ENCODE data around the gene MEIS1. TPM values are rescaled to one million over a fixed set of nuclear protein-coding genes. Genes with fewer than 3 reads are reported as not detected.

MEIS1 gene
- total and polyA plus RNA-seq, 3 donors from 2014 or later, result 10.8 to 13.8 (median 13.5) TPM

DNA sequence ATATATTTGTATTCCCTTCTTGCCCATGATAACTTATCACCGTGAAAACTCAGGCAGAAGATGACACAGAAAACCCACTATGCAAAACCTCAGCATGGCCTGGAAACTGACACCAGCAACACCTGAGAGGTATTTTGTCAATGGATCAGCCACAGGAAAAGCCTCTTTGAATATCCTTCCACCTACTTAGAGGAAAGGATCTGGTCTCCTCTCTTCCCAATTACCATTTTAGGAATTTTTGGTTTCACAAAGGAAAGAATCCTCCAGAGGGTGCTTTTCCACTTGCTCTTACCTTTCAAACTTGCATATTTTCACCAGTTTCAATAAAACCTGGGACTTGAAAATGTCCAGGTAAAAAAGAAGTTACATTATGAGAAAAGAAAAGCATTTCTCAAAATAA, 20.0 kb upstream of the MEIS1 start:
- no peak overlapping the region for H3K27ac ChIP-seq
- H3K36me3 ChIP-seq (ENCODE audit: low read depth, missing control alignments), result no peaks in the 10 kb centered on the region
- no peaks in the 10 kb centered on the region for H3K9me3 ChIP-seq
- no peak for TF ChIP-seq POLR2A (IDR thresholded peaks at IDR 0.05)
- TF ChIP-seq, protein P1, sequence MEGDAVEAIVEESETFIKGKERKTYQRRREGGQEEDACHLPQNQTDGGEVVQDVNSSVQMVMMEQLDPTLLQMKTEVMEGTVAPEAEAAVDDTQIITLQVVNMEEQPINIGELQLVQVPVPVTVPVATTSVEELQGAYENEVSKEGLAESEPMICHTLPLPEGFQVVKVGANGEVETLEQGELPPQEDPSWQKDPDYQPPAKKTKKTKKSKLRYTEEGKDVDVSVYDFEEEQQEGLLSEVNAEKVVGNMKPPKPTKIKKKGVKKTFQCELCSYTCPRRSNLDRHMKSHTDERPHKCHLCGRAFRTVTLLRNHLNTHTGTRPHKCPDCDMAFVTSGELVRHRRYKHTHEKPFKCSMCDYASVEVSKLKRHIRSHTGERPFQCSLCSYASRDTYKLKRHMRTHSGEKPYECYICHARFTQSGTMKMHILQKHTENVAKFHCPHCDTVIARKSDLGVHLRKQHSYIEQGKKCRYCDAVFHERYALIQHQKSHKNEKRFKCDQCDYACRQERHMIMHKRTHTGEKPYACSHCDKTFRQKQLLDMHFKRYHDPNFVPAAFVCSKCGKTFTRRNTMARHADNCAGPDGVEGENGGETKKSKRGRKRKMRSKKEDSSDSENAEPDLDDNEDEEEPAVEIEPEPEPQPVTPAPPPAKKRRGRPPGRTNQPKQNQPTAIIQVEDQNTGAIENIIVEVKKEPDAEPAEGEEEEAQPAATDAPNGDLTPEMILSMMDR (IDR thresholded peaks at IDR 0.05), result no peak
- H3K4me3 ChIP-seq, result no peak overlapping the region
- WGBS, 2 donors, result 90 to 92% methylated on average over 1 of the region's 1 CpG
- intact Hi-C loops (cut with DNase I; ENCODE audit: low total_unique reads), result no loop called here
- H3K27me3 ChIP-seq, result no peaks in the 10 kb centered on the region
- DNase-seq, result no peak
- no peaks in the 10 kb centered on the region for H3K4me1 ChIP-seq

DNA sequence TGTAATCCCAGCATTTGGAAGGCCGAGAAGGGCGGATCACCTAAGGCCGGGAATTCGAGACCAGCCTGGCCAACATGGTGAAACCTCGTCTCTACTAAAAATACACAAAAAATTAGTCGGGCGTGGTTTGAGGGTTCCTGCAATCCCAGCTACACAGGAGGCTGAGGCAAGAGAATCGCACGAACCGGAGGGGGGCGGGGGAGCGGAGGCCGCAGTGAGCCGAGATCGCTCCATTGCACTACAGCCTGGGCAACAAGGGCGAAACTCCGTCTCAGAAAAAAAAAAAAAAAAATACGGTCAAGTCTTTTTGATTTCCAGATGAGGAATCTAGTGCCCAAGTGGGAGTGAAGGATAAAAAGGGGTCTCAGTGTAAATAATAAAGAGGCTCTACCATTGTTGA, 16.5 kb upstream of the MEIS1 start:
- Histone ChIP-seq H3K4me3 (no peak overlapping the region), H3K27ac (no peak overlapping the region), H3K4me1 (no peaks in the 10 kb centered on the region), H3K36me3 (ENCODE audit: low read depth, missing control alignments) (no peaks in the 10 kb centered on the region), H3K9me3 (no peaks in the 10 kb centered on the region), H3K27me3 (no peaks in the 10 kb centered on the region)
- DNase-seq, result no peak
- no peak for TF ChIP-seq POLR2A (IDR thresholded peaks at IDR 0.05)
- TF ChIP-seq, protein P1 (IDR thresholded peaks at IDR 0.05), result no peak
- intact Hi-C loops (cut with DNase I; ENCODE audit: low total_unique reads), result no loop called here
- 80 to 81% methylated on average over 18 of the region's 18 CpGs for WGBS, 2 donors

DNA sequence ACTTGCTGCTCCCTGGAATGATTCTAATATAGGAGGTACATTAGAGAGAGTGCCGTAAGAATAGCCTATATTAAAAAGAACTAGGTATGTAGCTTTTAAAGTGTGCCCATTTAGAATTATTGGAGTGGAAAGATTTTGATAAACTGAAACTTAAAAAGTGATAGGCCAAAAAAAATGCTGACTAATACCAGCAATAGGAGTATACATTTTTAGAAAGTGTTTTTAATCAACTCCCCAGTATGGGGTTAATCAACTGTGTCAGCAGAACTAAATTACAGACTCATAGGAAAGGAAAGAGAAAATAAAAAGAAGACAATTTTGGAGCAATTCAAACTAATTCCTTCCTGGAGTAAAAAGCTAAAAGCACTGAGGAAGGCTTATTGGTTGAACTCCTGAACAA, 13.3 kb upstream of the MEIS1 start:
- Histone ChIP-seq H3K4me3 (no peak overlapping the region), H3K27me3 (no peaks in the 10 kb centered on the region), H3K27ac (no peak overlapping the region), H3K9me3 (no peaks in the 10 kb centered on the region), H3K4me1 (peaks cover 4% of the 10 kb centered on the region), H3K36me3 (ENCODE audit: low read depth, missing control alignments) (no peaks in the 10 kb centered on the region)
- DNase-seq, result no peak
- WGBS, 2 donors, result 88 to 98% methylated on average over 1 of the region's 1 CpG
- intact Hi-C loops (cut with DNase I; ENCODE audit: low total_unique reads), result no loop called here
- TF ChIP-seq POLR2A (IDR thresholded peaks at IDR 0.05), result no peak
- TF ChIP-seq, protein P1 (IDR thresholded peaks at IDR 0.05), result no peak

DNA sequence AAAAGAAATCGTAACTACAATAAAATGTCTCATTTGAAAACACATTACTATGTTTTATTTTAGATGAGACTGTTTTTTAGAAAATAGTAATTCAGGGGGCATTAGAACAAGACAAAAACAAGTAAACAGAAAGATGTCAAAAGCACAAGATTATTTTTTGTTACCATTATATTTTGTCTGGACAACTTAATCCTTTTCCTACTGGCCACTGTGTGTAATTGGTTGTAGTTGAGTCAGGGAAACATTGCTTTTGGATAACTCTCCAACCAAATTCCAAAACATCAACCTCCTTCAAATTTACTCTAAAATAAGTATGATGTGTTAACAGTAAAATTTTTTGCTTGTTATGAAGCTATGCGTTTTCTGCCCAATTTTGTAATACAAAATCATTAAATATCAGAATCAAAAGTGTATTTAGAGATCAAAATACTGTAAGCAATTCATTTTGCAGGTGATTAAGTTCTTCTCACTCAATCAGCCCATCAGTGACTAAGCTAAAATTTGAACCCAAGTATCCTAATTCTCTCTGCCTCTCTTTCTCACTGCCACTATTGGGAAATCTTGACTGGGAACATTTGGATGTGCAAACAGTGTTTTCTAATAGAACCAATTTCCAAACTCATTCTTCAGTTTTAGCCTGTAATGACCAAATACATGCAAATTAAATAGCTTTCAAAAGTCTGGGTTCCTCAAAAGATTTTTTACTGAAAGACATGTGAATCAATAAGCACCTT, 11.4 kb upstream of the MEIS1 start:
- H3K27me3 ChIP-seq, result no peaks in the 10 kb centered on the region
- H3K9me3 ChIP-seq, result no peaks in the 10 kb centered on the region
- H3K4me1 ChIP-seq, result peaks cover 4% of the 10 kb centered on the region
- DNase-seq, result no peak
- no peak overlapping the region for H3K27ac ChIP-seq
- no peak overlapping the region for H3K4me3 ChIP-seq
- no peaks in the 10 kb centered on the region for H3K36me3 ChIP-seq (ENCODE audit: low read depth, missing control alignments)
- TF ChIP-seq, protein P1 (IDR thresholded peaks at IDR 0.05), result no peak
- no peak for TF ChIP-seq POLR2A (IDR thresholded peaks at IDR 0.05)
- 86 to 99% methylated on average over 2 of the region's 2 CpGs for WGBS, 2 donors
- intact Hi-C loops (cut with DNase I; ENCODE audit: low total_unique reads), result no loop called here

Data from testis (tissue), 3 donors.